ENCODE data around the gene TBX20.
"Not testable (repeated sequence)": the region's sequence is repeated elsewhere in the genome, so short reads cannot be mapped to it uniquely, and the experiment has no call there.

DNA sequence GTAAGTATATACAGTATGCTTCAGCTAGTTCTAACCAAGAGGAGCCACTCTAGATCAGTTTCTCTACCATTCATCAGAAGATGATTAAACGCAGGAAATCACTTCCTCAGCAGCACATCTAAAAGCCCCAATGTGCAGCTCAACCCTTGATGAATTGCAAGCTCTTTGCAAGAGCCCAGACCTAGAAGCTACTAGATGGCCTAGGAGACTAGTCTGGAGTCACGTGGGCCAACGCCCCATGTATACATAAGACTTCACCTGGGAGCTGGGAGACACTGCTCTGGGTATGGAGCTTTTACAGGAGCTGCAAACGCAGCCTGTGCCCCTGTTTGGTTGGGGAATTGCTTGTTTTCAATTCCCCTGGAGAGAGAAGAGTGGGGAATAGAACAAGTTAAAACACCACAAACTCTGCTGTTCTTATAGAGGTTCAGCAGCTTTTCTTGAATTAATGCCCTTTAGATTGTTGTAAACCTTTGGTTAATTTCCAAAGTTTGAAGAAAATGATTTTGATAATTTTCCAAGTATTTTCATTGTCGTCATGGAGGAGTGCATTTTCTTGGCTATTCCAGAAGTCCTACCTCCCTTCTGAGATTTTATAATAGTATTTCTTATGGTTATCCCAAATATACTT is 69.9 kb downstream of the TBX20 start:
- not testable (repeated sequence) for TF ChIP-seq POLR2A, POLR2AphosphoS5 (IDR thresholded peaks at IDR 0.05)
- TF ChIP-seq, protein P1, sequence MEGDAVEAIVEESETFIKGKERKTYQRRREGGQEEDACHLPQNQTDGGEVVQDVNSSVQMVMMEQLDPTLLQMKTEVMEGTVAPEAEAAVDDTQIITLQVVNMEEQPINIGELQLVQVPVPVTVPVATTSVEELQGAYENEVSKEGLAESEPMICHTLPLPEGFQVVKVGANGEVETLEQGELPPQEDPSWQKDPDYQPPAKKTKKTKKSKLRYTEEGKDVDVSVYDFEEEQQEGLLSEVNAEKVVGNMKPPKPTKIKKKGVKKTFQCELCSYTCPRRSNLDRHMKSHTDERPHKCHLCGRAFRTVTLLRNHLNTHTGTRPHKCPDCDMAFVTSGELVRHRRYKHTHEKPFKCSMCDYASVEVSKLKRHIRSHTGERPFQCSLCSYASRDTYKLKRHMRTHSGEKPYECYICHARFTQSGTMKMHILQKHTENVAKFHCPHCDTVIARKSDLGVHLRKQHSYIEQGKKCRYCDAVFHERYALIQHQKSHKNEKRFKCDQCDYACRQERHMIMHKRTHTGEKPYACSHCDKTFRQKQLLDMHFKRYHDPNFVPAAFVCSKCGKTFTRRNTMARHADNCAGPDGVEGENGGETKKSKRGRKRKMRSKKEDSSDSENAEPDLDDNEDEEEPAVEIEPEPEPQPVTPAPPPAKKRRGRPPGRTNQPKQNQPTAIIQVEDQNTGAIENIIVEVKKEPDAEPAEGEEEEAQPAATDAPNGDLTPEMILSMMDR (IDR thresholded peaks at IDR 0.05), result not testable (repeated sequence)
